Measurements from ENCODE around the gene UGCG. TPM values are rescaled to one million over a fixed set of nuclear protein-coding genes. Genes with fewer than 3 reads are reported as not detected.

Gene UGCG
- total and polyA plus RNA-seq, 2 donors (not counting 1 experiment from before 2014, with no cell fraction given) = 143 to 260 TPM

DNA sequence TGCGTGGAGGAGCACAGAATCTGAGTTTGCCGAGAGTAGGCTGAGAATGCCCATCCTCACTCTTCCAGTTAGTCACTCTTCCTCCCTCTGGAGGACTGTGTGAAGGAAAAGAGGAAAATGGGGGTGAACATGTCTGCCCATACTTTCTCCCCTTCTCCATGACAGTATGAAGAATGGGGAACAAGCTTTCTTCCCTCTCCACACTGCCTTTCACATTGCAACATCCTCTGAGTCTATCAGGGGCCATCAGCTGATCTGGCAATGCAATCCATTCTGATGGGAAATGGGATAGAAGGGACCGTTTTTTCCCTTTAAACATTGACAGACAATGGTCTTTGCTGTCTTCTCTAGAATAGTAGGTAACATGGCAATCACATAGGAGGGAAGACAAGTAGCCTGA is 56.8 kb downstream of the UGCG start:
- Histone ChIP-seq H4K20me1 (ENCODE audit: control insufficient read depth, extremely low read depth, insufficient read depth, low read length) (no peaks in the 10 kb centered on the region), H3K79me2 (ENCODE audit: control insufficient read depth, insufficient read depth, low read length) (no peaks in the 10 kb centered on the region), H3K36me3 (ENCODE audit: control insufficient read depth, insufficient read depth, low read length) (no peaks in the 10 kb centered on the region), H3K27ac (ENCODE audit: insufficient read depth, low read length) (peak overlapping the region; percentile 39), H2AFZ (ENCODE audit: low read length) (no peak overlapping the region), H3K27me3 (ENCODE audit: control insufficient read depth, insufficient read depth, low read length) (no peaks in the 10 kb centered on the region), H3K9ac (ENCODE audit: insufficient read depth, low read length) (no peak overlapping the region), H3K9me3 (ENCODE audit: control insufficient read depth, insufficient read depth, low read depth, low read length) (no peaks in the 10 kb centered on the region), H3K4me2 (ENCODE audit: extremely low read depth, insufficient read depth, low read length) (no peak overlapping the region), H3K4me1 (ENCODE audit: control insufficient read depth, extremely low read depth, insufficient read depth, low read length) (peaks cover 13% of the 10 kb centered on the region), H3K4me3 (replicated peaks in 1 of 4; ENCODE audit: control extremely low read depth in 1 of 4, insufficient read depth in 1 of 4, low read depth in 3 of 4, low read length in 4 of 4) (no peak overlapping the region)
- TF ChIP-seq, protein P1, sequence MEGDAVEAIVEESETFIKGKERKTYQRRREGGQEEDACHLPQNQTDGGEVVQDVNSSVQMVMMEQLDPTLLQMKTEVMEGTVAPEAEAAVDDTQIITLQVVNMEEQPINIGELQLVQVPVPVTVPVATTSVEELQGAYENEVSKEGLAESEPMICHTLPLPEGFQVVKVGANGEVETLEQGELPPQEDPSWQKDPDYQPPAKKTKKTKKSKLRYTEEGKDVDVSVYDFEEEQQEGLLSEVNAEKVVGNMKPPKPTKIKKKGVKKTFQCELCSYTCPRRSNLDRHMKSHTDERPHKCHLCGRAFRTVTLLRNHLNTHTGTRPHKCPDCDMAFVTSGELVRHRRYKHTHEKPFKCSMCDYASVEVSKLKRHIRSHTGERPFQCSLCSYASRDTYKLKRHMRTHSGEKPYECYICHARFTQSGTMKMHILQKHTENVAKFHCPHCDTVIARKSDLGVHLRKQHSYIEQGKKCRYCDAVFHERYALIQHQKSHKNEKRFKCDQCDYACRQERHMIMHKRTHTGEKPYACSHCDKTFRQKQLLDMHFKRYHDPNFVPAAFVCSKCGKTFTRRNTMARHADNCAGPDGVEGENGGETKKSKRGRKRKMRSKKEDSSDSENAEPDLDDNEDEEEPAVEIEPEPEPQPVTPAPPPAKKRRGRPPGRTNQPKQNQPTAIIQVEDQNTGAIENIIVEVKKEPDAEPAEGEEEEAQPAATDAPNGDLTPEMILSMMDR (conservative IDR thresholded peaks at IDR 0.05 in 1 of 2, IDR thresholded peaks at IDR 0.05 in 1 of 2; ENCODE audit: low read depth in 1 of 2, low read length in 2 of 2) = no peak
- TF ChIP-seq EZH2 (IDR thresholded peaks at IDR 0.05; ENCODE audit: low read length, missing control alignments) = no peak
- no peak for DNase-seq (ENCODE audit: low read depth in 2 of 2)

GRCh38 chr9:111955048-111955447 is 58.4 kb downstream of the UGCG start:
- Histone ChIP-seq H4K20me1 (ENCODE audit: control insufficient read depth, extremely low read depth, insufficient read depth, low read length) (no peaks in the 10 kb centered on the region), H3K9me3 (ENCODE audit: control insufficient read depth, insufficient read depth, low read depth, low read length) (no peaks in the 10 kb centered on the region), H3K4me3 (replicated peaks in 1 of 4; ENCODE audit: control extremely low read depth in 1 of 4, insufficient read depth in 1 of 4, low read depth in 3 of 4, low read length in 4 of 4) (no peak overlapping the region), H2AFZ (ENCODE audit: low read length) (no peak overlapping the region), H3K27me3 (ENCODE audit: control insufficient read depth, insufficient read depth, low read length) (no peaks in the 10 kb centered on the region), H3K79me2 (ENCODE audit: control insufficient read depth, insufficient read depth, low read length) (no peaks in the 10 kb centered on the region), H3K9ac (ENCODE audit: insufficient read depth, low read length) (no peak overlapping the region), H3K27ac (ENCODE audit: insufficient read depth, low read length) (no peak overlapping the region), H3K36me3 (ENCODE audit: control insufficient read depth, insufficient read depth, low read length) (no peaks in the 10 kb centered on the region), H3K4me1 (ENCODE audit: control insufficient read depth, extremely low read depth, insufficient read depth, low read length) (peaks cover 27% of the 10 kb centered on the region), H3K4me2 (ENCODE audit: extremely low read depth, insufficient read depth, low read length) (no peak overlapping the region)
- TF ChIP-seq, protein P1 (conservative IDR thresholded peaks at IDR 0.05 in 1 of 2, IDR thresholded peaks at IDR 0.05 in 1 of 2; ENCODE audit: low read depth in 1 of 2, low read length in 2 of 2) = no peak
- TF ChIP-seq EZH2 (IDR thresholded peaks at IDR 0.05; ENCODE audit: low read length, missing control alignments) = no peak
- DNase-seq (ENCODE audit: low read depth in 2 of 2) = no peak

GRCh38 chr9:111957856-111958631 is 61.4 kb downstream of the UGCG start:
- H3K79me2 ChIP-seq (ENCODE audit: control insufficient read depth, insufficient read depth, low read length) = no peaks in the 10 kb centered on the region
- no peak for TF ChIP-seq EZH2 (IDR thresholded peaks at IDR 0.05; ENCODE audit: low read length, missing control alignments)
- TF ChIP-seq, protein P1 (conservative IDR thresholded peaks at IDR 0.05 in 1 of 2, IDR thresholded peaks at IDR 0.05 in 1 of 2; ENCODE audit: low read depth in 1 of 2, low read length in 2 of 2) = no peak
- no peaks in the 10 kb centered on the region for H3K9me3 ChIP-seq (ENCODE audit: control insufficient read depth, insufficient read depth, low read depth, low read length)
- peak overlapping the region; percentile 88 for H3K4me2 ChIP-seq (ENCODE audit: extremely low read depth, insufficient read depth, low read length)
- H3K4me1 ChIP-seq (ENCODE audit: control insufficient read depth, extremely low read depth, insufficient read depth, low read length) = peaks cover 30% of the 10 kb centered on the region
- H4K20me1 ChIP-seq (ENCODE audit: control insufficient read depth, extremely low read depth, insufficient read depth, low read length) = no peaks in the 10 kb centered on the region
- peak overlapping the region; percentile 94 for H3K27ac ChIP-seq (ENCODE audit: insufficient read depth, low read length)
- peak overlapping the region; percentile 8 to 58 (median 30) for H3K4me3 ChIP-seq (replicated peaks in 1 of 4; ENCODE audit: control extremely low read depth in 1 of 4, insufficient read depth in 1 of 4, low read depth in 3 of 4, low read length in 4 of 4)
- H3K9ac ChIP-seq (ENCODE audit: insufficient read depth, low read length) = peak overlapping the region; percentile 35
- no peak overlapping the region for H2AFZ ChIP-seq (ENCODE audit: low read length)
- no peaks in the 10 kb centered on the region for H3K27me3 ChIP-seq (ENCODE audit: control insufficient read depth, insufficient read depth, low read length)
- no peaks in the 10 kb centered on the region for H3K36me3 ChIP-seq (ENCODE audit: control insufficient read depth, insufficient read depth, low read length)
- DNase-seq (ENCODE audit: low read depth in 2 of 2) = peak; percentile 95 to 99

All from fibroblast of lung (primary cell).